Measurements from ENCODE around the gene MVK.

The MVK gene

GRCh38 chr12:109606320-109607028 is 32.9 kb downstream of the MVK start:
- in situ Hi-C loops (cut with MboI; ENCODE audit: low pct_unique_long_range_greater_than_20kb, low sequenced_read_pairs, unreplicated experiment) = no loop called here
- no peak for TF ChIP-seq CTCF (IDR thresholded peaks at IDR 0.05; ENCODE audit: extremely low read depth, insufficient read depth, missing control alignments)
- DNase-seq (ENCODE audit: low spot score) = no peak

GRCh38 chr12:109607618-109608017 is 34.0 kb downstream of the MVK start:
- DNase-seq (ENCODE audit: low spot score) = no peak
- in situ Hi-C loops (cut with MboI; ENCODE audit: low pct_unique_long_range_greater_than_20kb, low sequenced_read_pairs, unreplicated experiment) = no loop called here
- no peak for TF ChIP-seq CTCF (IDR thresholded peaks at IDR 0.05; ENCODE audit: extremely low read depth, insufficient read depth, missing control alignments)

GRCh38 chr12:109608270-109608669 is 34.7 kb downstream of the MVK start:
- DNase-seq (ENCODE audit: low spot score) = no peak
- no peak for TF ChIP-seq CTCF (IDR thresholded peaks at IDR 0.05; ENCODE audit: extremely low read depth, insufficient read depth, missing control alignments)
- in situ Hi-C loops (cut with MboI; ENCODE audit: low pct_unique_long_range_greater_than_20kb, low sequenced_read_pairs, unreplicated experiment) = no loop called here

GRCh38 chr12:109608793-109609192 is 35.2 kb downstream of the MVK start:
- no peak for TF ChIP-seq CTCF (IDR thresholded peaks at IDR 0.05; ENCODE audit: extremely low read depth, insufficient read depth, missing control alignments)
- in situ Hi-C loops (cut with MboI; ENCODE audit: low pct_unique_long_range_greater_than_20kb, low sequenced_read_pairs, unreplicated experiment) = no loop called here
- no peak for DNase-seq (ENCODE audit: low spot score)

- in situ Hi-C loops (cut with MboI; ENCODE audit: low pct_unique_long_range_greater_than_20kb, low sequenced_read_pairs, unreplicated experiment) = no loop called here
- DNase-seq (ENCODE audit: low spot score) = no peak
Measured at GRCh38 chr12:109609342-109609741, 35.7 kb downstream of the MVK start.

GRCh38 chr12:109610523-109610922 is 36.9 kb downstream of the MVK start:
- in situ Hi-C loops (cut with MboI; ENCODE audit: low pct_unique_long_range_greater_than_20kb, low sequenced_read_pairs, unreplicated experiment) = no loop called here
- DNase-seq (ENCODE audit: low spot score) = no peak
- TF ChIP-seq CTCF (IDR thresholded peaks at IDR 0.05; ENCODE audit: extremely low read depth, insufficient read depth, missing control alignments) = no peak

More at GRCh38 chr12:109609342-109609741, 35.7 kb downstream of the MVK start:
- no peak for TF ChIP-seq CTCF (IDR thresholded peaks at IDR 0.05; ENCODE audit: extremely low read depth, insufficient read depth, missing control alignments)

All from GM13977 (cell line).